ENCODE measurements around the gene HCFC1R1. TPM values are rescaled to one million over a fixed set of nuclear protein-coding genes. Genes with fewer than 3 reads are reported as not detected.

HCFC1R1 gene
- polyA plus RNA-seq, 1 donor from 2014 or later, result 19.0 TPM

GRCh38 chr16:3013491-3013951, 10.2 kb downstream of the HCFC1R1 start:
- Histone ChIP-seq H3K36me3 (ENCODE audit: insufficient read depth, low read length) (no peaks in the 10 kb centered on the region), H2AFZ (ENCODE audit: low read depth, low read length) (no peak overlapping the region), H3K9me2 (ENCODE audit: insufficient read depth, low read length) (no peaks in the 10 kb centered on the region), H4K20me1 (ENCODE audit: insufficient read depth) (no peaks in the 10 kb centered on the region), H3K79me2 (replicated peaks; ENCODE audit: insufficient read depth, low read length) (no peaks in the 10 kb centered on the region), H3K9ac (ENCODE audit: low read length) (no peak overlapping the region), H3K27me3 (ENCODE audit: insufficient read depth, low read depth, low read length) (peaks cover 52% of the 10 kb centered on the region), H3K27ac (ENCODE audit: low read length) (no peak overlapping the region), H3K4me2 (ENCODE audit: low read length) (no peak overlapping the region), H3K9me3 (ENCODE audit: low read length) (no peaks in the 10 kb centered on the region), H3F3A (ENCODE audit: insufficient read depth, low read length, poor library complexity, severe bottlenecking) (no peaks in the 10 kb centered on the region), H3K4me3 (ENCODE audit: low read length) (no peak overlapping the region)
- TF ChIP-seq EZH2 (IDR thresholded peaks at IDR 0.05; ENCODE audit: borderline replicate concordance, insufficient read depth, low read length, poor library complexity, severe bottlenecking), result no peak
- no peak for TF ChIP-seq EP300 (conservative IDR thresholded peaks at IDR 0.05; ENCODE audit: poor library complexity, severe bottlenecking)
- TF ChIP-seq CTCF (IDR thresholded peaks at IDR 0.05; ENCODE audit: poor library complexity, severe bottlenecking), result no peak
- TF ChIP-seq RAD21 (conservative IDR thresholded peaks at IDR 0.05), result no peak
- TF ChIP-seq TAF1 (IDR thresholded peaks at IDR 0.05; ENCODE audit: low read depth), result no peak
- TF ChIP-seq POLR2AphosphoS5 (IDR thresholded peaks at IDR 0.05), result no peak
- no peak for TF ChIP-seq MXI1 (conservative IDR thresholded peaks at IDR 0.05; ENCODE audit: poor library complexity, severe bottlenecking)
- TF ChIP-seq, protein P1, sequence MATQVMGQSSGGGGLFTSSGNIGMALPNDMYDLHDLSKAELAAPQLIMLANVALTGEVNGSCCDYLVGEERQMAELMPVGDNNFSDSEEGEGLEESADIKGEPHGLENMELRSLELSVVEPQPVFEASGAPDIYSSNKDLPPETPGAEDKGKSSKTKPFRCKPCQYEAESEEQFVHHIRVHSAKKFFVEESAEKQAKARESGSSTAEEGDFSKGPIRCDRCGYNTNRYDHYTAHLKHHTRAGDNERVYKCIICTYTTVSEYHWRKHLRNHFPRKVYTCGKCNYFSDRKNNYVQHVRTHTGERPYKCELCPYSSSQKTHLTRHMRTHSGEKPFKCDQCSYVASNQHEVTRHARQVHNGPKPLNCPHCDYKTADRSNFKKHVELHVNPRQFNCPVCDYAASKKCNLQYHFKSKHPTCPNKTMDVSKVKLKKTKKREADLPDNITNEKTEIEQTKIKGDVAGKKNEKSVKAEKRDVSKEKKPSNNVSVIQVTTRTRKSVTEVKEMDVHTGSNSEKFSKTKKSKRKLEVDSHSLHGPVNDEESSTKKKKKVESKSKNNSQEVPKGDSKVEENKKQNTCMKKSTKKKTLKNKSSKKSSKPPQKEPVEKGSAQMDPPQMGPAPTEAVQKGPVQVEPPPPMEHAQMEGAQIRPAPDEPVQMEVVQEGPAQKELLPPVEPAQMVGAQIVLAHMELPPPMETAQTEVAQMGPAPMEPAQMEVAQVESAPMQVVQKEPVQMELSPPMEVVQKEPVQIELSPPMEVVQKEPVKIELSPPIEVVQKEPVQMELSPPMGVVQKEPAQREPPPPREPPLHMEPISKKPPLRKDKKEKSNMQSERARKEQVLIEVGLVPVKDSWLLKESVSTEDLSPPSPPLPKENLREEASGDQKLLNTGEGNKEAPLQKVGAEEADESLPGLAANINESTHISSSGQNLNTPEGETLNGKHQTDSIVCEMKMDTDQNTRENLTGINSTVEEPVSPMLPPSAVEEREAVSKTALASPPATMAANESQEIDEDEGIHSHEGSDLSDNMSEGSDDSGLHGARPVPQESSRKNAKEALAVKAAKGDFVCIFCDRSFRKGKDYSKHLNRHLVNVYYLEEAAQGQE (IDR thresholded peaks at IDR 0.05; ENCODE audit: borderline replicate concordance), result no peak
- no peak for TF ChIP-seq SMC3 (conservative IDR thresholded peaks at IDR 0.05; ENCODE audit: poor library complexity)

DNA sequence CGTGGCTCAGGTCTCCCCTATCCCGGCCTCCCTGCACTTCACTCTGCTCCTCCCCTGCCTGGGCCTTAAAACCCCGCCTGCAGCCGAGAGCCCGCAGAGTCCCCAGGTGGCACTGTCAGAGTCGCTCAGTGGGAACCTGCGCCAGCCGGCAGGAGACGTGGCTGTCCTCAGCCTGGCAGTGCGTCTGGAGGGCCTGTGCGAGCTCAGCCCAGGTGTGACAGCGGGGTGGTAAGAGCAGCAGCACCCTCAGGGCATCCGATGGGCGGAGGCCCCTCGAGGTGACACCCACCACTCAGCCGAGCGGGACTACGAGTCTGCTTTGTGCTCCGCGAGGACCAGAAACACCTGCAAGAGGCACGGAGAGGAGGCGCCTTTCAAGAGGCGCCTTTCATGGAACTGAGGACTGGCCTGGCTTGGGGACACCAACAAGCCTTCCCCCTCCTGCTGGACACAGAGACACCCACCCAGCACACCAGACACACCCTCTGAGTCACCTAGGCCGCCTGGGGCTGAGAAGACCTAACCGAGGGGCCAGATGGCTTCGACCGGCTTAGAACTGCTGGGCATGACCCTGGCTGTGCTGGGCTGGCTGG, 10.8 kb downstream of the HCFC1R1 start, which contains the start of gene CLDN9:
CLDN9 (plus strand) TSS at position 96 of the 593 bp plus-strand sequence; CDS start at position 536, 440 bp downstream.
- H3K27me3 ChIP-seq (ENCODE audit: insufficient read depth, low read depth, low read length), result peaks cover 52% of the 10 kb centered on the region
- TF ChIP-seq TAF1 (IDR thresholded peaks at IDR 0.05; ENCODE audit: low read depth), result no peak
- TF ChIP-seq POLR2AphosphoS5 (IDR thresholded peaks at IDR 0.05), result no peak
- no peak for TF ChIP-seq MXI1 (conservative IDR thresholded peaks at IDR 0.05; ENCODE audit: poor library complexity, severe bottlenecking)
- no peak for TF ChIP-seq SMC3 (conservative IDR thresholded peaks at IDR 0.05; ENCODE audit: poor library complexity)
- no peak for TF ChIP-seq RAD21 (conservative IDR thresholded peaks at IDR 0.05)
- no peak for TF ChIP-seq EP300 (conservative IDR thresholded peaks at IDR 0.05; ENCODE audit: poor library complexity, severe bottlenecking)
- H3K9me2 ChIP-seq (ENCODE audit: insufficient read depth, low read length), result no peaks in the 10 kb centered on the region
- H3K4me2 ChIP-seq (ENCODE audit: low read length), result no peak within 1 kb of the TSS
- no peaks in the 10 kb centered on the region for H4K20me1 ChIP-seq (ENCODE audit: insufficient read depth)
- H3K27ac ChIP-seq (ENCODE audit: low read length), result no peak within 1 kb of the TSS
- no peaks in the 10 kb centered on the region for H3K9me3 ChIP-seq (ENCODE audit: low read length)
- H3K36me3 ChIP-seq (ENCODE audit: insufficient read depth, low read length), result no peaks in the 10 kb centered on the region
- H3F3A ChIP-seq (ENCODE audit: insufficient read depth, low read length, poor library complexity, severe bottlenecking), result no peaks in the 10 kb centered on the region
- H3K4me3 ChIP-seq (ENCODE audit: low read length), result no peak within 1 kb of the TSS
- H3K9ac ChIP-seq (ENCODE audit: low read length), result no peak within 1 kb of the TSS
- H2AFZ ChIP-seq (ENCODE audit: low read depth, low read length), result no peak within 1 kb of the TSS
- H3K79me2 ChIP-seq (replicated peaks; ENCODE audit: insufficient read depth, low read length), result no peaks in the 10 kb centered on the region
